H9 (cell line): ENCODE data around the gene CRAT. TPM values are rescaled to one million over a fixed set of nuclear protein-coding genes. Genes with fewer than 3 reads are reported as not detected.

Experiments
- DNase-seq: peaks from one replicate; pipeline ENCODE4 v3.0.0-alpha.2; 2017
- H2AFZ ChIP-seq: one replicate; pipeline ENCODE4 v1.6.1; 2013; ENCODE audit warnings: mild to moderate bottlenecking, low read length, control low read depth, moderate library complexity
- H2AK5ac ChIP-seq: 2 replicates; pipeline ENCODE4 v1.6.1; 2013; ENCODE audit warnings: low read length, control low read depth, mixed read lengths; ENCODE audit not compliant: insufficient read length
- H2BK120ac ChIP-seq: one replicate; pipeline ENCODE4 v1.6.1; 2013; ENCODE audit warnings: low read depth, mild to moderate bottlenecking, low read length, control low read depth, inconsistent platforms; ENCODE audit not compliant: poor library complexity, severe bottlenecking
- H2BK12ac ChIP-seq: 2 replicates; pipeline ENCODE4 v1.6.1; 2013; ENCODE audit warnings: low read length, control low read depth, mixed read lengths, low read depth; ENCODE audit not compliant: insufficient read length
- H2BK15ac ChIP-seq: 2 replicates; pipeline ENCODE4 v1.6.1; 2013; ENCODE audit warnings: low read depth, low read length, control low read depth
- H2BK20ac ChIP-seq: one replicate; pipeline ENCODE4 v1.6.1; 2013; ENCODE audit warnings: low read depth, mild to moderate bottlenecking, low read length, control low read depth, inconsistent platforms; ENCODE audit not compliant: poor library complexity, severe bottlenecking
- H2BK5ac ChIP-seq: 2 replicates; pipeline ENCODE4 v1.6.1; 2013; ENCODE audit warnings: low read length, control low read depth, mixed read lengths; ENCODE audit not compliant: insufficient read length
- H3K14ac ChIP-seq: 2 replicates; pipeline ENCODE4 v1.6.1; 2013; ENCODE audit warnings: low read length, control low read depth; ENCODE audit not compliant: insufficient read depth
- H3K18ac ChIP-seq: 2 replicates; pipeline ENCODE4 v1.6.1; 2013; ENCODE audit warnings: low read depth, mild to moderate bottlenecking, mixed read lengths, low read length, control low read depth; ENCODE audit not compliant: insufficient read length
- H3K23ac ChIP-seq: 2 replicates; pipeline ENCODE4 v1.6.1; 2013; ENCODE audit warnings: low read length, control low read depth, mixed read lengths, low read depth; ENCODE audit not compliant: insufficient read length
- H3K23me2 ChIP-seq: 2 replicates; pipeline ENCODE4 v1.6.1; 2013; ENCODE audit warnings: low read depth, mild to moderate bottlenecking, mixed read lengths, low read length, control low read depth; ENCODE audit not compliant: insufficient read length, poor library complexity, severe bottlenecking
- H3K27ac ChIP-seq: 2 replicates; pipeline ENCODE4 v1.5.1; 2013; ENCODE audit warnings: low read length, control low read depth, mixed read lengths, low read depth; ENCODE audit not compliant: insufficient read length
- H3K27me3 ChIP-seq: 2 replicates; pipeline ENCODE4 v1.6.1; 2013; ENCODE audit warnings: low read length, control low read depth, inconsistent platforms; ENCODE audit not compliant: insufficient read depth
- H3K4ac ChIP-seq: 2 replicates; pipeline ENCODE4 v1.6.1; 2013; ENCODE audit warnings: low read depth, mild to moderate bottlenecking, control low read depth, inconsistent platforms, low read length, moderate library complexity
- H3K4me1 ChIP-seq: 2 replicates; pipeline ENCODE4 v1.6.1; 2013; ENCODE audit warnings: low read length, control low read depth, inconsistent platforms; ENCODE audit not compliant: insufficient read depth
- H3K4me2 ChIP-seq: 2 replicates; pipeline ENCODE4 v1.6.1; 2013; ENCODE audit warnings: low read length, control low read depth, mixed read lengths; ENCODE audit not compliant: insufficient read length, insufficient read depth
- H3K56ac ChIP-seq: 2 replicates; pipeline ENCODE4 v1.6.1; 2013; ENCODE audit warnings: low read depth, mild to moderate bottlenecking, mixed read lengths, low read length, control low read depth; ENCODE audit not compliant: insufficient read length
- H3K79me1 ChIP-seq: 2 replicates; pipeline ENCODE4 v1.6.1; 2013; ENCODE audit warnings: low read depth, mild to moderate bottlenecking, moderate library complexity, low read length, control low read depth, inconsistent platforms; ENCODE audit not compliant: insufficient read depth, poor library complexity, severe bottlenecking
- H3K79me2 ChIP-seq: 2 replicates; pipeline ENCODE4 v1.6.1; 2013; ENCODE audit warnings: low read length, control low read depth, inconsistent platforms; ENCODE audit not compliant: insufficient read depth
- H3K9ac ChIP-seq: 2 replicates; pipeline ENCODE4 v1.6.1; 2013; ENCODE audit warnings: low read length, control low read depth, mixed read lengths; ENCODE audit not compliant: insufficient read length; ENCODE audit errors: extremely low read depth
- H3K9me3 ChIP-seq: one replicate; pipeline ENCODE4 v1.6.1; 2013; ENCODE audit warnings: low read depth, low read length, inconsistent platforms; ENCODE audit not compliant: control insufficient read depth
- H3T11ph ChIP-seq: one replicate; pipeline ENCODE4 v1.6.1; 2013; ENCODE audit warnings: mild to moderate bottlenecking, low read length, control low read depth, inconsistent platforms
- H4K20me1 ChIP-seq: one replicate; pipeline ENCODE4 v1.6.1; 2013; ENCODE audit not compliant: control insufficient read depth, insufficient read length, insufficient read depth
- H4K5ac ChIP-seq: 2 replicates; pipeline ENCODE4 v1.6.1; 2013; ENCODE audit warnings: low read depth, mild to moderate bottlenecking, mixed read lengths, low read length, control low read depth; ENCODE audit not compliant: insufficient read length
- H4K8ac ChIP-seq: replicated peaks from 2 replicates; pipeline ENCODE4 v1.6.1; 2013; ENCODE audit warnings: low read length, control low read depth, mixed read lengths, low read depth; ENCODE audit not compliant: insufficient read length
- H4K91ac ChIP-seq: 2 replicates; pipeline ENCODE4 v1.6.1; 2013; ENCODE audit warnings: low read depth, mild to moderate bottlenecking, moderate library complexity, mixed read lengths, low read length, control low read depth; ENCODE audit not compliant: insufficient read length
- H3K27ac Mint-ChIP-seq, 3 experiments: 2 replicates in 2 of 3; 3 replicates in 1 of 3; pipeline ENCODE4 v1.8.0; 2020 to 2021; ENCODE audit warnings: mixed read lengths in 3 of 3, mild to moderate bottlenecking in 1 of 3, moderate library complexity in 1 of 3
- H3K27me3 Mint-ChIP-seq: 2 replicates; pipeline ENCODE4 v1.8.0; 2021; ENCODE audit warnings: low read depth, mild to moderate bottlenecking, moderate library complexity, mixed read lengths
- H3K36me3 Mint-ChIP-seq, 3 experiments: 2 replicates in 2 of 3; 3 replicates in 1 of 3; pipeline ENCODE4 v1.8.0; 2020 to 2021; ENCODE audit warnings: low read depth in 3 of 3, mixed read lengths in 3 of 3; ENCODE audit not compliant: insufficient read depth in 1 of 3
- H3K4me1 Mint-ChIP-seq, 2 experiments: 2 replicates each; pipeline ENCODE4 v1.8.0; 2020; ENCODE audit warnings: mixed read lengths in 2 of 2
- H3K4me3 Mint-ChIP-seq, 2 experiments: 2 replicates in 1 of 2; 3 replicates in 1 of 2; pipeline ENCODE4 v1.8.0; 2020 to 2021; ENCODE audit warnings: mild to moderate bottlenecking in 2 of 2, mixed read lengths in 2 of 2, moderate library complexity in 1 of 2
- H3K9me3 Mint-ChIP-seq, 2 experiments: 2 replicates in 1 of 2; 3 replicates in 1 of 2; pipeline ENCODE4 v1.8.0; 2020; ENCODE audit warnings: mild to moderate bottlenecking in 2 of 2, mixed read lengths in 2 of 2, moderate library complexity in 1 of 2
- WGBS: extraction: QIAGEN DNeasy Blood & Tissue Kit; methylation state at CpG from one replicate; pipeline ENCODE4 v1.1.7; 2013; ENCODE audit warnings: missing lambda C conversion rate, low lambda C conversion rate, mixed read lengths; ENCODE audit not compliant: insufficient read length; ENCODE audit errors: extremely low coverage; 5-methylcytosine and 5-hydroxymethylcytosine counted together
- total RNA-seq: library from RNA; stranded (reverse); gene quantifications from 2 replicates; pipeline ENCODE4 v1.2.1, GENCODE V29; 2021
- TF ChIP-seq, protein P1 (sequence below): fragments of 200-600 bp; sonication (generic); conservative IDR thresholded peaks from 3 replicates; pipeline ENCODE4 v1.8.0; 2021; ENCODE audit warnings: antibody characterized with exemption, mild to moderate bottlenecking

The CRAT gene
- total RNA-seq, 1 experiment from 2014 or later = 15.0 TPM

DNA sequence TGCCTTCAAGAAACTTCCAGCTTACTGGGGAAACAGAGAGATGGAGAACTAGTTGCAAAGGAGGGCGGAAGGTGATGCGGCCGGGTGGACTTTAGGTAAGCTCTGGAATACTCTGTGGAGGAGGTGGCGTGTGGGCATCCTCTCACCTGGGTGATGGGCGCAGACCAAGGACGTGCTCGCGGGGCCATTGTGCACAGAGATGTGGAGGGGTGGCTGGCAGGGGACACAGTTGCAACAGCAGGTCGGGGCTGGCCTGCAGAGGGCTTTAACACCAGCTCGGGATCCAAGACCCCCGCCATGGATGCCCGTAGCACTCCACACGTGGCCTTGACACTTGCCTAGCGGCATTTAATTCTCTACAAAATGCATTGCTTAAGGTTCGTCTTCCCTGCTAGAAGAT is 40.9 kb upstream of the CRAT start:
- H2BK15ac ChIP-seq = no peak overlapping the region
- H3K4me1 ChIP-seq = no peaks in the 10 kb centered on the region
- no peak overlapping the region for H4K8ac ChIP-seq
- no peak overlapping the region for H3K56ac ChIP-seq
- H4K20me1 ChIP-seq = no peaks in the 10 kb centered on the region
- H3T11ph ChIP-seq = no peak overlapping the region
- H3K27me3 Mint-ChIP-seq = no peaks in the 10 kb centered on the region
- peak overlapping the region in 2 of 3 experiments; percentile 44 to 50; a peak in 2 of 7 replicates for H3K27ac Mint-ChIP-seq
- no peak overlapping the region for H3K14ac ChIP-seq
- TF ChIP-seq, protein P1, sequence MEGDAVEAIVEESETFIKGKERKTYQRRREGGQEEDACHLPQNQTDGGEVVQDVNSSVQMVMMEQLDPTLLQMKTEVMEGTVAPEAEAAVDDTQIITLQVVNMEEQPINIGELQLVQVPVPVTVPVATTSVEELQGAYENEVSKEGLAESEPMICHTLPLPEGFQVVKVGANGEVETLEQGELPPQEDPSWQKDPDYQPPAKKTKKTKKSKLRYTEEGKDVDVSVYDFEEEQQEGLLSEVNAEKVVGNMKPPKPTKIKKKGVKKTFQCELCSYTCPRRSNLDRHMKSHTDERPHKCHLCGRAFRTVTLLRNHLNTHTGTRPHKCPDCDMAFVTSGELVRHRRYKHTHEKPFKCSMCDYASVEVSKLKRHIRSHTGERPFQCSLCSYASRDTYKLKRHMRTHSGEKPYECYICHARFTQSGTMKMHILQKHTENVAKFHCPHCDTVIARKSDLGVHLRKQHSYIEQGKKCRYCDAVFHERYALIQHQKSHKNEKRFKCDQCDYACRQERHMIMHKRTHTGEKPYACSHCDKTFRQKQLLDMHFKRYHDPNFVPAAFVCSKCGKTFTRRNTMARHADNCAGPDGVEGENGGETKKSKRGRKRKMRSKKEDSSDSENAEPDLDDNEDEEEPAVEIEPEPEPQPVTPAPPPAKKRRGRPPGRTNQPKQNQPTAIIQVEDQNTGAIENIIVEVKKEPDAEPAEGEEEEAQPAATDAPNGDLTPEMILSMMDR = no peak
- H3K23ac ChIP-seq = no peak overlapping the region
- H3K18ac ChIP-seq = no peak overlapping the region
- H3K4ac ChIP-seq = no peak overlapping the region
- H4K91ac ChIP-seq = no peak overlapping the region
- no peaks in the 10 kb centered on the region for H3K9me3 ChIP-seq
- no peak overlapping the region for H3K4me2 ChIP-seq
- no peaks in the 10 kb centered on the region for H3K23me2 ChIP-seq
- H3K79me2 ChIP-seq = no peaks in the 10 kb centered on the region
- no peak overlapping the region for H2AK5ac ChIP-seq
- no peak overlapping the region for H2BK12ac ChIP-seq
- no peak overlapping the region for H2AFZ ChIP-seq
- no peak for DNase-seq
- no CpG with 5 or more reads among the region's 15 CpGs for WGBS
- peaks cover 3 to 7% of the 10 kb centered on the region in 2 experiments; a peak in 3 of 4 replicates for H3K4me1 Mint-ChIP-seq
- no peak overlapping the region for H2BK5ac ChIP-seq
- no peak overlapping the region for H4K5ac ChIP-seq
- H3K9me3 Mint-ChIP-seq = no peaks in the 10 kb centered on the region
- H3K27me3 ChIP-seq = no peaks in the 10 kb centered on the region
- H3K36me3 Mint-ChIP-seq = peaks cover 9 to 30% (median 26%) of the 10 kb centered on the region in 3 experiments; a peak in 6 of 7 replicates
- H3K4me3 Mint-ChIP-seq = no peak overlapping the region
- no peak overlapping the region for H3K9ac ChIP-seq
- no peak overlapping the region for H3K27ac ChIP-seq
- H2BK20ac ChIP-seq = no peak overlapping the region
- no peaks in the 10 kb centered on the region for H3K79me1 ChIP-seq
- no peak overlapping the region for H2BK120ac ChIP-seq
